Retina (tissue), 1 donor: Measurements from ENCODE around the gene NBEA.
"Not testable (repeated sequence)": the region's sequence is repeated elsewhere in the genome, so short reads cannot be mapped to it uniquely, and the experiment has no call there.

Experiments used
- DNase-seq: peaks from one replicate; pipeline ENCODE4 v3.0.0-alpha.2; 2016

NBEA gene

DNA sequence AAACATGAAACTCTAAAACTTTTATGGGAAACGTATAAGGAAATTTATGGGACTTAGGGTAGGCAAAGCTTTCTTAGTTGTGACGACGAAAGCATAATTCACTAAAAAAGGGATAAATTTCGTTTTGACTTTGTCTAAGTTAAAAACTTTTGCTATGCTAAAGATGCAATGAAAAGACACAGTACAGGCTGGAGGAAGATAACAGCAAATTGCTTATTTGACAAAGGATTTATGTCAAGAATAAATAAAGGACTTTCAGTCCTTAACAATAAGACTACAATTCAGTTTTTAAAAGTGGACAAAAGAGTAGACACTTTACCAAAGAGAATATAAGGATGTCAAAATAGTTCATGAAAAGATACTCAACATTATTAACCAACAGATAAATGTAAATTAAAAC lies 150.2 kb downstream of the NBEA start:
- DNase-seq, result no peak

DNA sequence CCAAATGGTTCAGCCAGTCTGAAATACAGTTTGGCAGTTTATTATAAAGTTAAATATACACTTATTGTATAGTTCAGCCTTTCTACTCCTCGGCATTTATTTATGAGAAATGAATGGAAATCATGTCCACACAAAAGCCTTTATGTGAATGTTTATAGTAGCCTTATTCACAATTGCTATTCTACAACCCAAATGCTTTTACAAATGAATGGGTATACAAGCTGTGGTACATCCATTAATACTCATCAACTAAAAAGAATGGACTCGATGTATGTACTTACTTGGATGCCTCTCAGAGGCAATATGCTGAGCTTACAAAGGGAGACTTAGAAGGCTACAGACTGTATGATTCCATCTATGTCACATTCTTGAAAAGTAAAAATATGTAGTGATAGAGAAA lies 150.7 kb downstream of the NBEA start:
- DNase-seq, result no peak

DNA sequence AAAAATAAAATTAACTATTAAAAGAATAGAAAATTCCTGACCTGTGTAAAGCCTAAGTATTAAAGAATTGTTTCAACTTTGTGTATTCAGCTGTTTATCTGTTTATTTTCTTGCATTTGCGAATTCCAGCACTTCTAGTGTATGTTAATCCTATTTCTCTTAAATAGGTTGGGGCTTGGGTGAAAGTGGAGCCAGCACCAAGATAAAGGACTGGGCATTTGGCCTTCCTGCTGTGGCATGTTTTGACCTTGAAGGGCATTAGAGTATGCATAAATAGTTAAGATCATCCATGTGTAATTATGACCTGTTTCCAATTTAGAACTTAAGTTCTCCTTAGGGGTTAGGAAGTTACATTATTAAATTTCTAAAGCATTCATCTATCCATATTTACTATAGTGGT lies 151.3 kb downstream of the NBEA start:
- DNase-seq, result no peak

DNA sequence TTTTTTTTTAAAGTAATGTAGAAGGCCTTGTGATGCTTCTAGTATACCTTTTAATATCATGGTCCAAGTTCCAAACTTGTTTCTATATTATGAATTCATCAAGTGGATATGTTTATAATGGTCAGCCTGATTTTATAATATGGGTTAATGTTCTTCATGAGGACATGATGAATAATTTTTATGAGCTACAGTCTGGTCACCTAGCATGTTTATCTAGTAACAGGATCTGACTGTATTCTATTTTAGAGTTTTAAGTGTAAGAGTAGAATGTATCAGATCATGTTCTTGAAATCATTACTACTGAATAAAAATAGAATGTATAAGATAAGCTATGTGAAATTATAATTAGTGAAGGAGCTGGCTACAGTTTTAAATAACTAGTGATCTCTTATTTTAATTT lies 164.7 kb downstream of the NBEA start:
- DNase-seq, result not testable (repeated sequence)

DNA sequence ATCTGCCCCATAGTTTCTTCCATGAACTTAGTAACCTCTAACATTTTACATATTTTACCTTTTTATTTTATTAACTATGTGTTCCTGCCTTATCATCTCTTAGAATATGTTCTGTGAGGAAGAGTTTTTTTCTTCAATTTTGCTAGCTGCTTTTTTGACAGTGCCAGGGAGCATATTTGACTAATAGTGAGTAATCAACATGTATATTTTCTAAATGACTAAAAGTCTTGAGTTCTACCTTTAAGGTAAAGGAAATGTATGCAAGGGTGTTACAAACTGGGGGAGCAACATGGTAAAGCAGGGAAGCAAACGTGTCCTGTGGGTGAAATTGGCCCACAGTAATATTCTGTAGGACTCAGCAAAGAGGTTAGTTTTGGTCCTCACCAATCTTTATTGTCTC lies 165.5 kb downstream of the NBEA start:
- DNase-seq, result no peak

DNA sequence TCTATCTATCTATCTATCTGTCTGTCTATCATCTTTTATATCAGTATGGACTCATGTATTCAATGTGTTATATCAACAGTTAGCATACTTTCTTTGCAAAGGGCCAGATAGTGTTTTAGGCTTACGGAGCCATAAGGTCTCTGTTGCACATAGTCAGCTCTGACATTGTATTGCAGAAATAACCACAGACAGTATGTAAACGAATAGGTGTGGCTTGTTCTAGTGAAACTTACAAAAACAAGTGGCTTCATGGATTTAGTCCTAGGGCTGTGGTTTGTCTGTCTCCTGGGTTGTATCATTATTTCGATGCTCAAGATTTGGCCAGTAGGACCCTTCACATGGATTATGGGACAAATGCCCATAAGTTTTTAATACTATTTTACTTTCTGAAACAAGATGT lies 171.5 kb downstream of the NBEA start:
- not testable (repeated sequence) for DNase-seq

DNA sequence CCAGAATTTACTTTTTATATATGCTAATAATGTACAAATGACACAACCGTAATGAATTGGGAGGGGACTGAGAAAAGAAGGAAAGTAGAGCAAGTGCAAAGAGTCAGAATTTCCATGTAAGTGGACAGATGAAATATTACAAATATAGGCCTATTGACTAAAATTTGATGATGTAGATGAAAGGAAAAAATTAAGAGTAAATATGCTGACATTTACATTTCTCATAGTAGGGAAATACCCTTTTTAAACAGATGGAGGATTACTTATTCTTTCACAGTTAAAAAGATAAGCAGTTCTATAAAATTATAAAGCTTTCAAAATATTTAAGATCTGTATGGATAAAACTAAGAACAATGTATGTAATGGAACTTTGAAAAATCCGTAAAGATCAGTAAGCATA lies 185.4 kb downstream of the NBEA start:
- no peak for DNase-seq

DNA sequence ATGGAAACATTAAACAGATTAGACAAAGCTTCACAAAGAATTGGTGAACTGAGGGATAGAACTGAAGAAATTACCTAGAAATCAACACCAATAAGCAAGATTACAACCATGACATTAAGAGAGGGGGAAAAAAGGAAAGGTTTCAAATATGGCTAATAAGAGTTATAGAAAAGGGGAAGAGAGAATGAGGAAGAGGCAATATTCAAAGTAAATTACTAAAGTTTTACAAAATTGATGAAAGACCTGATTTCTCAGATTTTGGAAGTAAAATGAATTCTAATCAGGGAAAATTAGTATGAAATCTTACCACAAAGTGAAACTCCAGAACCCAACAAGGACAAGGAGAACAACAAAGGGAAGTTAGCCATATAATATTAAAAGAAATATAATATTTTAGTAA lies 187.4 kb downstream of the NBEA start:
- DNase-seq, result no peak

DNA sequence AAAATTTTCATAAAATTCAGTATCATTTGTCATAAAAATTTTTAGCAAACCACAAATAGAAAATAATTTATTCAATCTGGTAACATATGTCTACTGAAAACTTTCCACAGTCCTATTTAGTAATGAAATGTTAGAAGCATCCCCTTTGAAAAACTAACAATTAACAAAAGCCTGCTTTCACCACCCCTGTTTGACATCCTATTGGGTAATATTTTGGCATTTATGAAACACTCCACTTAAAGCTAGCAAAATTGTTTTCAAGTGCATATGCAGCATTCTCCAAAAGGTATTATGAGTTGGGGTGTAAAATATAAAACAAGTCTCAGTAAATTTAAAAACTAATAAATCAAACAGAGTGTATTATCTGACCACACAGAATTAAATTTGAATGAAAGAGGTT lies 189.4 kb downstream of the NBEA start:
- DNase-seq, result no peak

DNA sequence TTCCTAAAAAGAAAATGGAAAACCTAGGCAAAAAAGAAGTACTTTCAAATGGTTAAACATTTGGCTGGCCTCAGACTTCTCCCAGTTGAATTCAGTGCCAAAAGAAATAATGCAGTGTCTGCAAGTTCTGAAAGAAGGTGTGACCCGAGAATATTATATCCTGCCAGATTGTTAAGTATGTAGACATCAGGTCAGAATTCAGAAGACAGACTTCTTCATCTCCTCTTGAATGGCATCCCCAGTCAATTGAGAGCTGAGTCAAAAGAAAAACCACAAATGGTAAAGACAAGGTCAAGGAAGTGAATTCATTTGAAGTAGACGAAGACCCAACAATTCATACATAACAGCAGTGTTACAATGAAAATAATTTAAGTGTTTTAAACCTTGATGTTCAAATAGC lies 194.5 kb downstream of the NBEA start:
- DNase-seq, result no peak

DNA sequence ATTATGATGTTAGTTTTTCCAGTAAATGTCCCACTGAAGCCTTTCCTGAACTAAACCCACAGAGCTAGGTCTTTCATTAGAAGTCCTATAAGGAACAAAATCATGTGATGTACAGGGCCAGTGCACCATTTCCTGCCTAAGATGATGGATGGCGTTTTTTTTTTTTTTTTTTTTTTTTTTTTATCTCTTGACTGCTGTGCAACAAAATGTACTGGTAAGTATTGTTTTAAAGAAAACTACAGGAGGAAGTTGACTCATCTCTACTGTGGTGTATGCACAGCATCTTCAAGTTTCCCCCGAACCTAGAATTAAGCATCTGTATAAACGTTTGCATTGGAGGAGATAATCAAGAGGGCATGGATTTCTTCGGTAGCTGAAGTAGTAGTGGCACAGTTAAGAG lies 197.5 kb downstream of the NBEA start:
- no peak for DNase-seq

DNA sequence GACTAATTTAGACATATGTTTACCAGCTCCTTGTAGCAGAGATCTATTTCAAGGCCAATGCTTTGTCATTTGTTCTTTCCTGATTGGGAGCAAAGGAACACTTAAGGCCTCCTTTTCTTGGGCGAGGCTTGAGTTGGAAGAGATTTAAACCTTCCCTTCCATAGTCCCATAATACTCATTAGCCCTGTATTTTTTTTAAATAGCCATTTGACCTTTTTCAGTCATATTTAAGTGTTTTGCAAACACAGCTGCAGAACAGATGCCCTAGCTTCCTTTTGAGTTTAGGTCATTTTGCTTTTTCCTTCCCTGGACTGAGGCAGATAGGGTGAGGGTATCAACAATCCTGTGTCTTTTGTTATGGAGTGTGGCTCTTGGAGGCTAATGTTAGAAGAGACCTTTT lies 198.3 kb downstream of the NBEA start:
- no peak for DNase-seq

DNA sequence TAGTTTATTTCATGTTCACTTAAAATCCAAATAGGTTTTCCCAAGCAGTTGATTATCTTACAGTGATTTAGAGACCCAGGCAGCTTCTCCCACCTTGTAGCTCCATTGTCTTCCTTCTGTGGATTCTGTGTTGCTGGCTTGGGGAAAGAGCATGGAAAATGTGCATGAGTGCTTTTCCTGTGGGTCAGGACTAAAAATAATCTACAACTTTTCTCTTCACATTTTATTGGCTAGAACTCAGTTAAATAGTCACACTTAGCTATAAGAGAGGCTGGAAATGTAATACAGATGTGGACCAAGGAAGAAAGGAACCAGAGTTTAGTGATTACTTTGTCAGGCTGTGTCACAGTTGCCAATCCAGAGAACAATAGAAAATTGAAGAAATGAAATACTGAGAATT lies 198.8 kb downstream of the NBEA start:
- no peak for DNase-seq

DNA sequence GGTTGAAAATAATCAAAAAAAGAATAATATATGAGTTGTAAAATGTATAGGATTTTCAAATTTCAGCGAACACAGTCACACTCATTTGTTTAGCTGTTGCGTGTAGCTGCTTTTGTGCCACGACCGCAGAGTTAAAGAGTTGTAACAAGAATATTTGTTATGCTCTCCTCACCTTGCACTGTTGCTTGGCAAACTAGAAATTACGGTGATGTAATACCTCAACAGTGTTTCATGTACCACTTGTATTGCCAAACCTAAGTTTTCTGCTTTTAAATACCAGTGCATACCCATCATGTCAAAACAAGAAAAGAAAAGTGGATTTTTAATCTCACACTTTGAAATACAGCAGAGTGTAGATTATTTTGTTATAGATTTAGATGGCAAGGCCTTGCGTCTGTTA lies 201.1 kb downstream of the NBEA start:
- no peak for DNase-seq

DNA sequence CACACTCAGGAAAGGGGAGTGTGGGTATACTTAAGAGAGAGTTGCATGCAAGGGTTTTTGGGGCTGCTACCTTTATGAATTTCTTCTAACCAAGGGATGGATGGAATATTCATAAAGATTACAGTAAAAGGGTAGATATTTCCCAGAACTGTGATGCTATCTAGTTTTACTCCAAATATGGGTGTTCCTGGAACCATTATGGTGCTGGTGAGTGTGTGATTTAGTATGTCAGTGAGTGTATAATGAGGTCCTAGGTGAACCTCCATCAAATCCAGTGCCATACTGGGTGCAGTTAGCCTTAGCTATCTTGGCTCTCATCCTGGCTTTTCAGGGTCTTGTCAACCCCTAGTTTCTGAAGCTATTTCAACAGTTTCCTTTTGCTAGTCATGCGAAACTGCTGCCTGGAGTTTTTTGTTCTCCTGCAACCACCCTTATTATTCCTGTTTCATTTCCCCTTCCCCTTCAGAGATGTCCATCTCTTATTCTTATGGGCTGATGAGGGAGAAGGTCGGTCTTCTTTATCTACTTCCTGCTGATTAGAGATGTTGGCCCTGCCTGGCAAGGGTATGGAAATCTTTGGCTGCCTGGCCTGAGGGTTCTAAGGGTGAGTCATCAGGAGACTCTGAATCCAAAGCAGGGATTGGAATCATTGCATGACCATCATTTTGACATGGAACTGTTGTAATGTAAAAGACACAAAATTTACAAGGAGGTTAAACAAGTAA lies 202.3 kb downstream of the NBEA start:
- DNase-seq, result no peak

DNA sequence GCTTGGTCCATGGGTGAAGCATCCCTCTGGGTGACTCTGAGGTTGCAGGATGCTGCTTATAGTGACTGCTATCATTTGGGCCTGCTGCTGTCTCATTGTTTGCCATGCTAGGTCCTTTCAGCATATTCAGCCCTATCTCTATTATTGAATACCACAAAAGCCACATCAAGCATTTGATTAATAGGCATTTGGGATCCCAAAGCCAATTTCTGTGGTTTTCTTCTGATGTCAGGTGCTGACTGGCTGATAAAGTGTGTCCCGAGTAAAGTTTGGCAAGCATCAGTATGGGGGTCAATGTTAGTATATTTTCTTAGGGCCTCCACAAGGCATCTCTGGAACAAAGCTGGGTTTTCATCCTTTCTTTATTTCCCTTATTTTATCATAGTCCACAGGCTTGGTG lies 204.6 kb downstream of the NBEA start:
- no peak for DNase-seq

DNA sequence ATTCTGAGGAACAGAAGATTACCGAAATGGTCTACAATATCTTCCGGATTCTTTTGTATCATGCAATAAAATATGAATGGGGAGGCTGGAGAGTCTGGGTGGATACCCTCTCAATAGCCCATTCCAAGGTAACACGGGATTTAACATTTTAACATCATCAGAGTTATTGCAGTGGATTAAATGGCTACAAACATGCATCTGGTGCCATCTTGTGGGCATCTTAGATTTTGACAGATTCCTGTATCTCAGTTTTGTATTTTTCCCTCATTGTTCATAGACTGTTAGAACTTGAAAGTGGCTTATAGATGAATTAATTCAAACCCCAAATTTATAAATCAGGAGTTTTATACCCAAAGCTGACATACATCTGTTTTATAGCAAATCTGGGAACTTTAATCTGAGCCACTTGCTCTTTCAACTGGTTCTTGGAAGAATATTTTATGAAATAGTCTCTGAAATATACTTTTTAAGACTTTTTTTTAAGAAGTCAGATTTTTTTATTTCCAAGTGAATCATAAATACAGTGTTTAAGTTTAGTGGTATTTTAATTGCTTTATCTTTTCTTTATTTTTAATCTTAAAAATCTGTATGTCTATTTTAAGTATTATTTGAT lies 215.2 kb downstream of the NBEA start:
- peak; percentile 53 for DNase-seq

DNA sequence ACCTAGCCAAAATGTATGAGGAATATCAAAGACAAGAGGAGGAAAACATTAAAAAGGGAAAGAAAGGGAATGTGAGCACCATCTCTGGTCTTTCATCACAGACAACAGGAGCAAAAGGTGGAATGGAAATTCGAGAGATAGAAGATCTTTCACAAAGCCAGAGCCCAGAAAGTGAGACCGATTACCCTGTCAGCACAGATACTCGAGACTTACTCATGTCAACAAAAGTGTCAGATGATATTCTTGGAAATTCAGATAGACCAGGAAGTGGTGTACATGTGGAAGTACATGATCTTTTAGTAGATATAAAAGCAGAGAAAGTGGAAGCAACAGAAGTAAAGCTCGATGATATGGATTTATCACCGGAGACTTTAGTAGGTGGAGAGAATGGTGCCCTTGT lies 217.0 kb downstream of the NBEA start:
- DNase-seq, result no peak

DNA sequence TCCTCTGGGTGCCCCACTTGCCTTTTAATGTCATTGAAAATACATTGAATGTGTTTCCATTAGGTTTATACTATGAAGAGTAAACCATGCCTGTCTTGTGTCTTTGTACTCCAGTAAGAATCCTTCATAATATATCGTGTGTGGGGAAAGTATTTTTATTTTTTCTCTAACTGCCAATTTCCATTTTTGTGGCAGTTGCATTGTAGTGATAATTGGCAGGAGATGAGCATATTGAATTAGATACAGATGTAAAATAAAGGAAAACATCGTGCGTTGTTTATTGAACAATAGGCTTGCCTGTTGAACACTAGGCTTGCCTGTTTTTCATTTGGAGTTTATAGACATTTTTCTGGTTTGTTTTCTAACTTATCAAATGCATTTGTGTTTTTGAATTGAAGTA lies 218.8 kb downstream of the NBEA start:
- DNase-seq, result no peak

DNA sequence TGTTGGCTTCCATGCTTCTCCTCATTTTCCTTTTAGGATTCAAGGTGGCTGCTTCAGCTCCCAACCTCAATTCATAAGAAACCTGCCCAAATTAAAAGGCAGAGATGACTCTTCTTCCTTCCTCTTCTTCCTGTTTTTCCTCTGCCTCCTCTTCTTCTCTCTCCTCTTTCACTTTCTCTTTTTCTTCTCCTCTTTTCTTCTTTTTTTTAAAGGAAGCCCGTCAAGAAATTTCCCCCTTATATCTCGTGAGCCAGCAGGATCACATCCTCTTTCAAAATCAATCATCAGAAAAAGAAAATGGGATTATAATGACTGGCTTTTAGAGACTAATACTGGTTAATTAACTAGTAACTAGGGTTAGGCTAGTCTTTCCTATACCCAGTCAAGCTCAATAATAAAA lies 220.3 kb downstream of the NBEA start:
- no peak for DNase-seq

DNA sequence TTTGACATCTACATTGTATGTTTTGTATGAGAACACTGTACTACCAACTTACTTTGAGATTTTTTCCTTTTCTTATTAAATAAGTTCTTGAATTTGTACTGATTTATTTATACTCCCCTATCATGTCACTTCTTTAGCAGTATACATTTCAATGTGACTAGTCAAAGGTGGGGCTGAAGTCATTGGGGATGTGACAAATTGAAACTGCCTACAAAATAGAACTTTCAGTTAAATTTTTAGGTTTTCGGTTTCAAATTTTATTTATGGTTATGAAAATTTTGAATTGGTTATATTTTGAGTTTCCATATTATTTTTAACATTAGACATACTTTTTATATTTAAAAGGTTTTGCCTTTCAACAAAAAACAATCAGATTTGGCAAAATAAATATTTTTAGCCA lies 221.6 kb downstream of the NBEA start:
- DNase-seq, result no peak

DNA sequence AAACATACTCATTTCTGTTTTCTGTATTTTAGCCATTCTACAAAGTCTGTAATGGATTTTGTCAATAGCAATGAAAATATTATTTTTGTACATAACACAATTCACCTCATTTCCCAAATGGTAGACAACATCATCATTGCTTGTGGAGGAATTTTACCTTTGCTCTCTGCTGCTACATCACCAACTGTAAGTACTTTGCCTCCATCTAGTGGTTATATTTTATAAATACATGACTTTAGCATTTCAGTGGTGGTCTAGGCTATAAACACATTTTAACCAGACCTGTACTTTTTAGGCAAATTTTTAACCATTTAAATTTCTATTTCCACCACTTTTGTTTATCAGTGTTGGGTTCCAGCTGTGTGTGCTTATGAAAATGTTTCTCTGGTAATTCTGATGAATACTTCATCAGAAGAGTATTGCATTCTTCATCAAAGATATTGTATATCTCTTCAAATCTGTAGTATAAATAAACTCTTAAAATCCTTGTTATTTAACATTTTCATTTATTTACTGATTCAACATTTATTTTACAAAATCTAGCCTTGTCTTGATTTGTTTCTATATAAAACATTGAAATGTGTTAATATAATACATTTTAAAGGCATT lies 222.4 kb downstream of the NBEA start:
- peak; percentile 55 for DNase-seq

DNA sequence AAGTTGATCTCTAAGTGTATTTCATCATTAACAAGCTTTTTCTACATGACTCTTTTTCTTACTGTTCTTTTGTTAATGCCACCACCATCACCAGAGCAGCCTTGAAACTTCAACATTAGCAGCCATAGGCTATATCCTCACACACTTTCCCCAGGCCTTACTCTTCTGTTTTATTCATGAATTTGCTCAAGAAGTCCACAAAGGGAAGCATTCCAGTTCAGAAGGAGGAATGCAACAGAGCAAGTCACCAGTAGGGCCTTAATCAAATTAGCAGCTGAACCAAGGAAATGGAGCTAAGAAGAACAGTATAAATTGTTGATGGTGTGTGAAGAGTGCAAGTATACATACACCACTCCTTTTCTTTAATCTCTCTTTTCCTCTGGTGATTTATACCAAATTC lies 223.1 kb downstream of the NBEA start:
- DNase-seq, result peak; percentile 7

DNA sequence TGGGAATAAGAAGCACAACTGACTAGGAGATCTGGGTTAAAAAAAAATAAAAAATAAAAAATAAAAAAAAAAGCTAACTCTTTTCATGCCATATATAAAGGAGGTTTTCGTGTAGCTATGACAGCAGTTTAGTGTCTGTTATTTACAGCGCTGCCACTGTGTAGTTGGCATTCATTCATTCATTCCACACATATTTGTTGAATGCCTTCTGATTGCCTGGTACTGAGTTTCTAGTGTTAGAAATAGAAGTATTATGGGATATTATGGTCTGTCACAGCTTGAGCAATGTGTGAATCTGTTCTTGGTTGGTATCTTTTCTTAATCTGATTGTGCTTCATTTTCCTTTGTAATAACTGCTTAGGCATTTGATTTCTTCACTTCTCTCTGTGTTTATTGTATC lies 237.4 kb downstream of the NBEA start:
- DNase-seq, result no peak
